Calu3 (cell line): ENCODE results near the gene HOXD8. TPM values are rescaled to one million over a fixed set of nuclear protein-coding genes. Genes with fewer than 3 reads are reported as not detected.

Experiments used
- BruUV-seq: library from RNA; stranded (reverse); fragments of 400-500 nt; replicated peaks from 2 replicates; lab custom pipeline; 2021; lab: Mats Ljungman, UMichigan
- CTCF ChIA-PET: fragments of 300-600 bp; sonication (Branson Sonifier 250); formaldehyde crosslinking; loops from one replicate; lab custom pipeline; 2022; ENCODE audit warnings: antibody characterized with exemption; lab: Charles Lee
- DNase-seq: peaks from one replicate; pipeline ENCODE4 v3.0.0; 2022
- H3K27ac Mint-ChIP-seq: one replicate; pipeline ENCODE4 v1.8.0; 2022; ENCODE audit warnings: mixed read lengths; ENCODE audit not compliant: unreplicated experiment
- H3K27me3 Mint-ChIP-seq: one replicate; pipeline ENCODE4 v1.8.0; 2022; ENCODE audit warnings: mixed read lengths; ENCODE audit not compliant: unreplicated experiment
- H3K36me3 Mint-ChIP-seq: one replicate; pipeline ENCODE4 v1.8.0; 2022; ENCODE audit warnings: mild to moderate bottlenecking, moderate library complexity, mixed read lengths; ENCODE audit not compliant: insufficient read depth, unreplicated experiment
- H3K4me1 Mint-ChIP-seq: one replicate; pipeline ENCODE4 v1.8.0; 2022; ENCODE audit warnings: mild to moderate bottlenecking, low read depth, mixed read lengths; ENCODE audit not compliant: unreplicated experiment
- H3K4me3 Mint-ChIP-seq: one replicate; pipeline ENCODE4 v1.8.0; 2022; ENCODE audit warnings: mild to moderate bottlenecking, low read depth, moderate library complexity, mixed read lengths; ENCODE audit not compliant: unreplicated experiment
- H3K9me3 Mint-ChIP-seq: one replicate; pipeline ENCODE4 v1.8.0; 2022; ENCODE audit warnings: low read depth, mixed read lengths; ENCODE audit not compliant: unreplicated experiment
- intact Hi-C: fragments of 100-400 bp; cut with micrococcal nuclease; formaldehyde crosslinking; loops from one replicate; pipeline ENCODE4 v1.10.0; 2022; ENCODE audit not compliant: unreplicated experiment
- total RNA-seq: library from RNA; stranded (reverse); gene quantifications from 2 replicates; pipeline ENCODE4 v1.2.3, GENCODE V29; 2022
- TF ChIP-seq, protein P1 (sequence below): fragments of 200-600 bp; IDR thresholded peaks from one replicate; pipeline ENCODE4 v1.8.0; 2022; ENCODE audit warnings: antibody characterized with exemption; ENCODE audit not compliant: unreplicated experiment

Gene HOXD8
- total RNA-seq, 1 experiment from 2014 or later = not detected

- no TSS peak for BruUV-seq
- TF ChIP-seq, protein P1, sequence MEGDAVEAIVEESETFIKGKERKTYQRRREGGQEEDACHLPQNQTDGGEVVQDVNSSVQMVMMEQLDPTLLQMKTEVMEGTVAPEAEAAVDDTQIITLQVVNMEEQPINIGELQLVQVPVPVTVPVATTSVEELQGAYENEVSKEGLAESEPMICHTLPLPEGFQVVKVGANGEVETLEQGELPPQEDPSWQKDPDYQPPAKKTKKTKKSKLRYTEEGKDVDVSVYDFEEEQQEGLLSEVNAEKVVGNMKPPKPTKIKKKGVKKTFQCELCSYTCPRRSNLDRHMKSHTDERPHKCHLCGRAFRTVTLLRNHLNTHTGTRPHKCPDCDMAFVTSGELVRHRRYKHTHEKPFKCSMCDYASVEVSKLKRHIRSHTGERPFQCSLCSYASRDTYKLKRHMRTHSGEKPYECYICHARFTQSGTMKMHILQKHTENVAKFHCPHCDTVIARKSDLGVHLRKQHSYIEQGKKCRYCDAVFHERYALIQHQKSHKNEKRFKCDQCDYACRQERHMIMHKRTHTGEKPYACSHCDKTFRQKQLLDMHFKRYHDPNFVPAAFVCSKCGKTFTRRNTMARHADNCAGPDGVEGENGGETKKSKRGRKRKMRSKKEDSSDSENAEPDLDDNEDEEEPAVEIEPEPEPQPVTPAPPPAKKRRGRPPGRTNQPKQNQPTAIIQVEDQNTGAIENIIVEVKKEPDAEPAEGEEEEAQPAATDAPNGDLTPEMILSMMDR = no peak
- Mint-ChIP-seq H3K4me1 (no peaks in the 10 kb centered on the region), H3K36me3 (no peaks in the 10 kb centered on the region), H3K9me3 (no peaks in the 10 kb centered on the region), H3K27me3 (peaks cover 71% of the 10 kb centered on the region), H3K4me3 (no peak overlapping the region), H3K27ac (no peak overlapping the region)
- no peak for DNase-seq
- CTCF ChIA-PET = interaction anchor here (1.3 kb wide), 1 partner anchor 324 kb away, joined by 7 read pairs; no protein-coding TSS in a partner anchor
- intact Hi-C loops = no loop called here
Observed at GRCh38 chr2:176111846-176112374, 17.6 kb upstream of the HOXD8 start.

GRCh38 chr2:176112375-176113302 lies 16.9 kb upstream of the HOXD8 start:
- intact Hi-C loops = no loop called here
- DNase-seq = no peak
- Mint-ChIP-seq H3K36me3 (no peaks in the 10 kb centered on the region), H3K27me3 (peaks cover 78% of the 10 kb centered on the region), H3K27ac (no peak overlapping the region), H3K4me3 (no peak overlapping the region), H3K9me3 (no peaks in the 10 kb centered on the region), H3K4me1 (no peaks in the 10 kb centered on the region)
- BruUV-seq = no TSS peak
- CTCF ChIA-PET = no interaction called here
- TF ChIP-seq, protein P1 = no peak

GRCh38 chr2:176114120-176114929 lies 15.2 kb upstream of the HOXD8 start:
- peaks cover 86% of the 10 kb centered on the region for H3K27me3 Mint-ChIP-seq
- intact Hi-C loops = no loop called here
- H3K27ac Mint-ChIP-seq = no peak overlapping the region
- CTCF ChIA-PET = no interaction called here
- H3K4me1 Mint-ChIP-seq = no peaks in the 10 kb centered on the region
- no peaks in the 10 kb centered on the region for H3K9me3 Mint-ChIP-seq
- no TSS peak for BruUV-seq
- no peaks in the 10 kb centered on the region for H3K36me3 Mint-ChIP-seq
- no peak for DNase-seq
- H3K4me3 Mint-ChIP-seq = no peak overlapping the region
- TF ChIP-seq, protein P1 = no peak

DNA sequence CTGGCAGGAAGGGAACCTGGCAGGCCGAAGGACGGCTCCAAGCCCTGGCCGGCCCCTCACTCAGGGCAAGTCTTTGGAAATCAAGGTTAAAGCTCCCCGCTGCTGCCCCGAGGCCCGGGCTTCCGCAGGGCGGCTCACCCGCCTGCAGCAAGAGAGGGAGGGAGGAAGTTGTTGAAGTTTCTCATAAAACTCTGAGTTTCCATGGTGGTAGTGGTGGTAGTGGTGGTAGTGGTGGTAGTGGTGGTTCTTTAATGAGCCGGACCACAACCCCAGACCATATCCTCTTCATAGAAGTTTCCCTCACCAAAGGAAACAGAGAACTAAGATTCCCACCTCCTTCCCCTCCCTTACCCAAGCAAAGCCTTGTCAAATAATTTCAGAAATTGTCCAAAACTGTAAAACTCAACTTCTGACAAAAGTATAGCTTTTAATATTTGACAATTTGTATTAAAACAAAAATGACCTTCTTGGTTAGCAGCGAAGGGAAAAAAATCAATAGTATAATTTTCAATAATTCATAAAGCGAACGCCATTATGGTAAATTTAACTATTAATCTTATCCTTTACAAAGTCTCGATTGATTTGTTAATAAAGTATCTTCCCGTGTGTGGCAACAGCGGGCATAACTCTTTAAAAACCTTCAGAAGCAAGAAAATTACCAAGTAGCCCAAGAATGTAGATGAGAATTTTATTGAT lies 14.4 kb upstream of the HOXD8 start:
- Mint-ChIP-seq H3K4me3 (no peak overlapping the region), H3K9me3 (no peaks in the 10 kb centered on the region), H3K4me1 (no peaks in the 10 kb centered on the region), H3K27ac (no peak overlapping the region), H3K27me3 (peaks cover 88% of the 10 kb centered on the region), H3K36me3 (no peaks in the 10 kb centered on the region)
- BruUV-seq = no TSS peak
- TF ChIP-seq, protein P1 = no peak
- no peak for DNase-seq
- CTCF ChIA-PET = no interaction called here
- intact Hi-C loops = no loop called here
